SK-N-SH (cell line): ENCODE data around the gene KDM2A.

Experiments used
- ELF1 ChIP-seq: IDR thresholded peaks from 2 replicates; pipeline ENCODE4 v1.4.0; 2012
- EP300 ChIP-seq, 2 experiments: IDR thresholded peaks; 2 replicates each; pipeline versions ENCODE4 v1.4.0 to v1.6.1; 2012; ENCODE audit warnings: borderline replicate concordance in 1 of 2, low read depth in 1 of 2, low read length in 1 of 2
- EZH2phosphoT487 ChIP-seq: fragments of 200-600 bp; sonication (generic); IDR thresholded peaks from 2 replicates; pipeline ENCODE4 v1.6.1; 2017; ENCODE audit warnings: low read depth, mixed run types, mild to moderate bottlenecking, antibody characterized with exemption, moderate library complexity, borderline replicate concordance
- MAX ChIP-seq: IDR thresholded peaks from 2 replicates; pipeline ENCODE4 v1.4.0; 2012; ENCODE audit warnings: low read depth
- POLR2AphosphoS5 ChIP-seq: IDR thresholded peaks from 2 replicates; pipeline ENCODE4 v1.6.1; 2012; ENCODE audit warnings: low read depth, low read length
- REST ChIP-seq: IDR thresholded peaks from 2 replicates; pipeline ENCODE4 v1.6.1; 2012; ENCODE audit warnings: mild to moderate bottlenecking, low read depth, low read length, moderate library complexity
- SIN3A ChIP-seq: IDR thresholded peaks from 2 replicates; pipeline ENCODE4 v1.6.1; 2012; ENCODE audit warnings: low read depth, mild to moderate bottlenecking, low read length, moderate library complexity, borderline replicate concordance
- SMC3 ChIP-seq: IDR thresholded peaks from 2 replicates; pipeline ENCODE4 v1.6.1; 2012; ENCODE audit warnings: low read depth, low read length, improper control_type of control experiment
- TEAD4 ChIP-seq: IDR thresholded peaks from 2 replicates; pipeline ENCODE4 v1.4.0; 2012; ENCODE audit warnings: mild to moderate bottlenecking, borderline replicate concordance; ENCODE audit not compliant: insufficient read depth
- TF ChIP-seq, protein P1 (sequence below): fragments of 200-600 bp; sonication (generic); IDR thresholded peaks from 2 replicates; pipeline ENCODE4 v1.6.1; 2017; ENCODE audit warnings: antibody characterized with exemption, mild to moderate bottlenecking, moderate library complexity

DNA sequence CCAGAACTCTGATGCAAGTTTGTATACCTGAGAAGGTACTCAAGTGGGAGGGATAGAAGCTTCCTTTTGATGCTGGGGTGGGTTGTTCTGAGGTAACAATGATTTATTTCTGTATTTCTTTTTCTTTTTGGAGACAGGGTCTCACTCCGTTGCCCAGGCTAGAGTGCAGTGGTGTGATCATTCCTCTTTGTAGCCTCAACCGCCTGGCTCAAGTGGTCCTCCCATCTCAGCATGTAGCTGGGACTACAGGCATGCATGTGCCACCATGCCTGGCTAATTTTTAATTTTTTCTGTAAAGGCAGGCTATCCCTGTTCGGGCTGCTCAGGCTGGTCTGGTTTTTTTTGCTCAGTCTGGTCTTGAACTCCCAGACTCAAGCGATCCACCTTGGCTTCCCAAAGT is 7.9 kb downstream of the KDM2A start:
- TF ChIP-seq EP300 (IDR thresholded peaks at IDR 0.05; ENCODE audit: borderline replicate concordance in 1 of 2, low read depth in 1 of 2, low read length in 1 of 2) (no peak), POLR2AphosphoS5 (no peak), REST (no peak), SIN3A (no peak), ELF1 (no peak), EZH2phosphoT487 (no peak), MAX (no peak), SMC3 (no peak), TEAD4 (no peak)
- TF ChIP-seq, protein P1, sequence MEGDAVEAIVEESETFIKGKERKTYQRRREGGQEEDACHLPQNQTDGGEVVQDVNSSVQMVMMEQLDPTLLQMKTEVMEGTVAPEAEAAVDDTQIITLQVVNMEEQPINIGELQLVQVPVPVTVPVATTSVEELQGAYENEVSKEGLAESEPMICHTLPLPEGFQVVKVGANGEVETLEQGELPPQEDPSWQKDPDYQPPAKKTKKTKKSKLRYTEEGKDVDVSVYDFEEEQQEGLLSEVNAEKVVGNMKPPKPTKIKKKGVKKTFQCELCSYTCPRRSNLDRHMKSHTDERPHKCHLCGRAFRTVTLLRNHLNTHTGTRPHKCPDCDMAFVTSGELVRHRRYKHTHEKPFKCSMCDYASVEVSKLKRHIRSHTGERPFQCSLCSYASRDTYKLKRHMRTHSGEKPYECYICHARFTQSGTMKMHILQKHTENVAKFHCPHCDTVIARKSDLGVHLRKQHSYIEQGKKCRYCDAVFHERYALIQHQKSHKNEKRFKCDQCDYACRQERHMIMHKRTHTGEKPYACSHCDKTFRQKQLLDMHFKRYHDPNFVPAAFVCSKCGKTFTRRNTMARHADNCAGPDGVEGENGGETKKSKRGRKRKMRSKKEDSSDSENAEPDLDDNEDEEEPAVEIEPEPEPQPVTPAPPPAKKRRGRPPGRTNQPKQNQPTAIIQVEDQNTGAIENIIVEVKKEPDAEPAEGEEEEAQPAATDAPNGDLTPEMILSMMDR = no peak
